Activated gamma-delta T cell treated with anti-CD3 and anti-CD28 coated beads, Interleukin-2, amount 50 U/mL, for 16 hours (primary cell): Measurements from ENCODE around the gene NRG3.

Source experiments
- DNase-seq: peaks from one replicate; pipeline ENCODE4 v3.0.0-alpha.2; 2020; ENCODE audit warnings: low read depth

Gene NRG3

GRCh38 chr10:82817676-82818422 is 942.9 kb downstream of the NRG3 start:
- DNase-seq, result no peak

- no peak for DNase-seq
These were observed 946.0 kb downstream of the NRG3 start for GRCh38 chr10:82821043-82821442.

GRCh38 chr10:82826132-82826531 is 951.1 kb downstream of the NRG3 start:
- DNase-seq, result no peak

- no peak for DNase-seq
These were observed 952.9 kb downstream of the NRG3 start for GRCh38 chr10:82827901-82828300.

- DNase-seq, result no peak
These were observed 972.2 kb downstream of the NRG3 start for GRCh38 chr10:82847242-82847641.

- no peak for DNase-seq
These were observed 975.2 kb downstream of the NRG3 start for GRCh38 chr10:82850191-82850590.

GRCh38 chr10:82856957-82857613 is 982.1 kb downstream of the NRG3 start:
- DNase-seq, result no peak

- no peak for DNase-seq
These were observed 986.9 kb downstream of the NRG3 start for GRCh38 chr10:82861889-82862288.

- no peak for DNase-seq
These were observed 990.4 kb downstream of the NRG3 start for GRCh38 chr10:82865366-82865765.

GRCh38 chr10:82866424-82867020 is 991.5 kb downstream of the NRG3 start:
- no peak for DNase-seq

- no peak for DNase-seq
These were observed 992.1 kb downstream of the NRG3 start for GRCh38 chr10:82867056-82867455.

GRCh38 chr10:82874671-82875070 is 999.7 kb downstream of the NRG3 start:
- DNase-seq, result no peak

GRCh38 chr10:82880776-82881290 is 1005.8 kb downstream of the NRG3 start:
- no peak for DNase-seq

- no peak for DNase-seq
These were observed 1007.7 kb downstream of the NRG3 start for GRCh38 chr10:82882722-82883121.

- DNase-seq, result no peak
These were observed 1008.6 kb downstream of the NRG3 start for GRCh38 chr10:82883603-82884002.

- no peak for DNase-seq
These were observed 1012.5 kb downstream of the NRG3 start for GRCh38 chr10:82887488-82887887.

GRCh38 chr10:82888809-82889455 is 1013.9 kb downstream of the NRG3 start:
- DNase-seq, result no peak

GRCh38 chr10:82889728-82890127 is 1014.7 kb downstream of the NRG3 start:
- DNase-seq, result no peak

GRCh38 chr10:82890573-82890972 is 1015.6 kb downstream of the NRG3 start:
- DNase-seq, result no peak

- DNase-seq, result no peak
These were observed 1033.1 kb downstream of the NRG3 start for GRCh38 chr10:82908096-82908495.

GRCh38 chr10:82908751-82909150 is 1033.8 kb downstream of the NRG3 start:
- no peak for DNase-seq

GRCh38 chr10:82910301-82910700 is 1035.3 kb downstream of the NRG3 start:
- no peak for DNase-seq
